Activated T-helper 9 cell treated with anti-CD3 and anti-CD28 coated beads, Interleukin-2, amount 50 U/mL, for 16 hours (primary cell): Measurements from ENCODE around the gene FLCN.
"Not testable (repeated sequence)": the region's sequence is repeated elsewhere in the genome, so short reads cannot be mapped to it uniquely, and the experiment has no call there.

ENCODE experiments used
- DNase-seq: peaks from one replicate; pipeline ENCODE4 v3.0.0-alpha.2; 2020; ENCODE audit warnings: low read depth

Gene FLCN

GRCh38 chr17:17206913-17207335, 30.0 kb downstream of the FLCN start:
- no peak for DNase-seq

- peak; percentile 90 for DNase-seq
Observed at GRCh38 chr17:17206124-17206912, 30.6 kb downstream of the FLCN start, which contains the start of gene PLD6. Gene PLD6, minus strand, starts transcription at chr17:17206333. Its CDS starts 47 bp downstream, at chr17:17206286.

- DNase-seq = peak; percentile 61
Observed at GRCh38 chr17:17205368-17206123, 31.4 kb downstream of the FLCN start.

- no peak for DNase-seq
Observed at GRCh38 chr17:17204635-17205231, 32.2 kb downstream of the FLCN start.

- DNase-seq = no peak
Observed at GRCh38 chr17:17204041-17204591, 32.9 kb downstream of the FLCN start.

GRCh38 chr17:17203173-17203730, 33.7 kb downstream of the FLCN start:
- no peak for DNase-seq

GRCh38 chr17:17201907-17202306, 35.1 kb downstream of the FLCN start:
- no peak for DNase-seq

- no peak for DNase-seq
Observed at GRCh38 chr17:17201271-17201670, 35.7 kb downstream of the FLCN start.

GRCh38 chr17:17200831-17201230, 36.1 kb downstream of the FLCN start:
- no peak for DNase-seq

- no peak for DNase-seq
Observed at GRCh38 chr17:17200311-17200710, 36.7 kb downstream of the FLCN start.

GRCh38 chr17:17198281-17198680, 38.7 kb downstream of the FLCN start:
- no peak for DNase-seq

- DNase-seq = no peak
Observed at GRCh38 chr17:17196776-17197175, 40.2 kb downstream of the FLCN start.

GRCh38 chr17:17195466-17195865, 41.5 kb downstream of the FLCN start:
- not testable (repeated sequence) for DNase-seq

- no peak for DNase-seq
Observed at GRCh38 chr17:17191961-17192381, 45.0 kb downstream of the FLCN start.

GRCh38 chr17:17191346-17191792, 45.6 kb downstream of the FLCN start:
- no peak for DNase-seq

GRCh38 chr17:17190188-17190587, 46.8 kb downstream of the FLCN start:
- no peak for DNase-seq

GRCh38 chr17:17189559-17189958, 47.4 kb downstream of the FLCN start:
- no peak for DNase-seq

- no peak for DNase-seq
Observed at GRCh38 chr17:17188586-17188985, 48.4 kb downstream of the FLCN start.

GRCh38 chr17:17186551-17187505, 50.1 kb downstream of the FLCN start:
- no peak for DNase-seq

- peak; percentile 49 for DNase-seq
Observed at GRCh38 chr17:17186051-17186450, 50.9 kb downstream of the FLCN start.
